A673 (cell line): ENCODE results near the gene AMDHD2. TPM values are rescaled to one million over a fixed set of nuclear protein-coding genes. Genes with fewer than 3 reads are reported as not detected.

Experiments used
- BruUV-seq: library from RNA; stranded (reverse); fragments of 400-500 nt; replicated peaks from 2 replicates; lab custom pipeline; 2021; lab: Mats Ljungman, UMichigan
- CTCF ChIA-PET: fragments of 300-600 bp; sonication (Branson Sonifier 250); formaldehyde crosslinking; loops from one replicate; lab custom pipeline; 2022; ENCODE audit warnings: antibody characterized with exemption; lab: Charles Lee
- POLR2A ChIA-PET: fragments of 300-600 bp; sonication (Branson Sonifier 250); formaldehyde crosslinking; loops from one replicate; lab custom pipeline; 2022; ENCODE audit warnings: antibody characterized with exemption; ENCODE audit not compliant: low non-redundant PET; lab: Charles Lee
- DNase-seq: peaks from one replicate; pipeline ENCODE4 v3.0.0-alpha.2; 2015; ENCODE audit warnings: low spot score
- H3K27ac ChIP-seq: fragments of 200-600 bp; sonication (generic); 2 replicates; pipeline ENCODE4 v1.5.1; 2016; ENCODE audit warnings: mixed run types, low read depth, mild to moderate bottlenecking, mixed read lengths, antibody characterized with exemption, low read length; ENCODE audit not compliant: poor library complexity, severe bottlenecking
- H3K27me3 ChIP-seq: fragments of 200-600 bp; sonication (generic); replicated peaks from 2 replicates; pipeline ENCODE4 v1.6.1; 2017; ENCODE audit warnings: mixed run types, low read depth, mild to moderate bottlenecking, mixed read lengths, antibody characterized with exemption, low read length; ENCODE audit not compliant: insufficient read depth, poor library complexity
- H3K36me3 ChIP-seq: fragments of 200-600 bp; sonication (generic); 2 replicates; pipeline ENCODE4 v1.6.1; 2016; ENCODE audit warnings: mixed run types, mild to moderate bottlenecking, mixed read lengths, antibody characterized with exemption, low read length; ENCODE audit not compliant: insufficient read depth, poor library complexity, severe bottlenecking
- H3K4me1 ChIP-seq: fragments of 200-600 bp; sonication (generic); 2 replicates; pipeline ENCODE4 v1.6.1; 2017; ENCODE audit warnings: mixed run types, mild to moderate bottlenecking, mixed read lengths, antibody characterized with exemption, low read length; ENCODE audit not compliant: insufficient read depth, poor library complexity, severe bottlenecking
- H3K4me3 ChIP-seq: fragments of 200-600 bp; sonication (generic); 2 replicates; pipeline ENCODE4 v1.5.1; 2016; ENCODE audit warnings: low read depth, mixed run types, mild to moderate bottlenecking, mixed read lengths, low read length; ENCODE audit not compliant: poor library complexity, severe bottlenecking
- H3K9me3 ChIP-seq: fragments of 200-600 bp; sonication (generic); 2 replicates; pipeline ENCODE4 v1.6.1; 2016; ENCODE audit warnings: mixed run types, low read depth, mild to moderate bottlenecking, mixed read lengths, antibody characterized with exemption, low read length; ENCODE audit not compliant: poor library complexity, severe bottlenecking
- CTCF ChIP-seq: fragments of 300-800, 200-600 bp; sonication (generic); conservative IDR thresholded peaks from 2 replicates; pipeline ENCODE4 v1.5.1; 2017; ENCODE audit warnings: low read depth, mild to moderate bottlenecking, antibody characterized with exemption, low read length, moderate library complexity, mixed read lengths
- EZH2 ChIP-seq: fragments of 200-600 bp; sonication (generic); IDR thresholded peaks from 2 replicates; pipeline ENCODE4 v1.6.1; 2017; ENCODE audit warnings: borderline replicate concordance, low read depth, mild to moderate bottlenecking, mixed read lengths, antibody characterized with exemption, low read length; ENCODE audit not compliant: poor library complexity, severe bottlenecking
- intact Hi-C: fragments of 100-400 bp; cut with micrococcal nuclease; formaldehyde crosslinking; loops from one replicate; pipeline ENCODE4 v1.10.0; 2022; ENCODE audit not compliant: unreplicated experiment
- total RNA-seq: library from RNA; stranded (reverse); gene quantifications from 2 replicates; pipeline ENCODE4 v1.2.3, GENCODE V29; 2021

AMDHD2 gene
- total RNA-seq, 1 experiment from 2014 or later = 53.3 TPM

DNA sequence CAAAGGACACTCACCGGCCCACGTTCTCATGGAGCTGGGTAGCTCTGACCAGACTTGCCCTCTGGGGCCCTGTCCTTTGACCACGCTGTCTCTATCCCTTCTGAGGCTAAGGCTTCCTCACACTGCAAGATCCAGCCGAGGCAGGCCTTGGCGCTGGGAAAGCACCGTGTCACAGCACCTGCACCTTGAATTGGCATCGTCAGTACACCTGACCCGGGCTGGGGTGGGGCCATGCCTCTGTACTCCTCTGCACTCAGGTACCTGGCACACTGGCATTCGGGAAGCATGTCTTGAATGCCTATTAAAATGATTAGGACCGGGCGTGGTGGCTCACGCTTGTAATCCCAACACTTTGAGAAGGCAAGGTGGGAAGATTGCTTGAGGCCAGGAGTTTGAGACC, 39.2 kb upstream of the AMDHD2 start:
- H3K36me3 ChIP-seq = no peaks in the 10 kb centered on the region
- no peak overlapping the region for H3K27ac ChIP-seq
- DNase-seq = no peak
- intact Hi-C loops = no loop called here
- TF ChIP-seq CTCF (no peak), EZH2 (no peak)
- POLR2A ChIA-PET = no interaction called here
- H3K4me3 ChIP-seq = no peak overlapping the region
- H3K9me3 ChIP-seq = no peaks in the 10 kb centered on the region
- H3K4me1 ChIP-seq = peaks cover 3% of the 10 kb centered on the region
- BruUV-seq = no TSS peak
- no peaks in the 10 kb centered on the region for H3K27me3 ChIP-seq
- CTCF ChIA-PET = no interaction called here

DNA sequence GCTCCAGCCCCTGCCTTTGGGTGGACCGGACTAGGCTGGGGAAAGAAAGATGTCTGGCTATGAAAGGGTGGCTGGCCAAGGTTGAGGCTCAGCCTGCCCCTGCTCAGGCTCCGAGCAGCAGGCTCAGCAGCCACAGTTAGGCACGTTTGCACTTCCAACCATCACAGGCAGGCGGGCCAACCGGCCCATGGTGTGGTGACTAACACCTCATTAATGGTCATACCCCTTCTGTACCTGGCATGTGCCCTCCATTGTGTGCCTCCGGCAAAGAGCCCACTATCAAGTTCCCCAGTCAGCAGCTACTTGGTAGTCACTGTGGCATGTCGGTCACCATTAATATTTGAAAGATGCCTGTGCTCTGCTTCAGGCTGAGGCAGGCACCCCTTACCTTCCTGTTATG, 38.5 kb upstream of the AMDHD2 start:
- H3K36me3 ChIP-seq = no peaks in the 10 kb centered on the region
- CTCF ChIA-PET = no interaction called here
- no peaks in the 10 kb centered on the region for H3K9me3 ChIP-seq
- H3K27me3 ChIP-seq = no peaks in the 10 kb centered on the region
- no peak overlapping the region for H3K4me3 ChIP-seq
- H3K4me1 ChIP-seq = no peaks in the 10 kb centered on the region
- intact Hi-C loops = no loop called here
- POLR2A ChIA-PET = no interaction called here
- DNase-seq = no peak
- TF ChIP-seq CTCF (no peak), EZH2 (no peak)
- H3K27ac ChIP-seq = no peak overlapping the region
- BruUV-seq = no TSS peak

- Histone ChIP-seq H3K4me3 (no peak overlapping the region), H3K9me3 (no peaks in the 10 kb centered on the region)
- POLR2A ChIA-PET = no interaction called here
Observed at GRCh38 chr16:2482249-2482648, 37.9 kb upstream of the AMDHD2 start.

More at GRCh38 chr16:2482249-2482648, 37.9 kb upstream of the AMDHD2 start:
- CTCF ChIA-PET = no interaction called here
- DNase-seq = no peak
- intact Hi-C loops = no loop called here
- Histone ChIP-seq H3K27ac (no peak overlapping the region), H3K4me1 (no peaks in the 10 kb centered on the region), H3K36me3 (no peaks in the 10 kb centered on the region), H3K27me3 (no peaks in the 10 kb centered on the region)
- no TSS peak for BruUV-seq
- TF ChIP-seq CTCF (no peak), EZH2 (no peak)
